MM.1S (cell line): ENCODE data around the gene MDM1.

Experiments used
- DNase-seq: peaks from one replicate; pipeline ENCODE4 v3.0.0-alpha.2; 2015
- H2AFZ ChIP-seq: fragments of 300-600 bp; sonication (generic); 2 replicates; pipeline ENCODE4 v1.6.0; 2016; ENCODE audit warnings: antibody characterized with exemption, low read length
- H3F3A ChIP-seq: fragments of 300-600 bp; sonication (generic); 2 replicates; pipeline ENCODE4 v1.6.1; 2016; ENCODE audit warnings: mild to moderate bottlenecking, antibody characterized with exemption, low read length, moderate library complexity, mixed read lengths; ENCODE audit not compliant: insufficient read depth
- H3K27ac ChIP-seq: fragments of 300-600 bp; sonication (generic); 2 replicates; pipeline ENCODE4 v1.5.1; 2016; ENCODE audit warnings: mild to moderate bottlenecking, low read length
- H3K27me3 ChIP-seq: fragments of 300-600 bp; sonication (generic); replicated peaks from 2 replicates; pipeline ENCODE4 v1.6.0; 2016; ENCODE audit warnings: low read length; ENCODE audit not compliant: insufficient read depth
- H3K36me3 ChIP-seq: fragments of 300-600 bp; sonication (generic); replicated peaks from 2 replicates; pipeline ENCODE4 v1.6.1; 2016; ENCODE audit warnings: mild to moderate bottlenecking, low read length, mixed read lengths; ENCODE audit not compliant: insufficient read depth
- H3K4me1 ChIP-seq: fragments of 300-600 bp; sonication (generic); 2 replicates; pipeline ENCODE4 v1.6.1; 2016; ENCODE audit warnings: low read length, mixed read lengths
- H3K4me2 ChIP-seq: fragments of 300-600 bp; sonication (generic); 2 replicates; pipeline ENCODE4 v1.6.0; 2016; ENCODE audit warnings: low read depth, low read length
- H3K4me3 ChIP-seq: fragments of 300-600 bp; sonication (generic); 2 replicates; pipeline ENCODE4 v1.5.1; 2016; ENCODE audit warnings: low read length, mixed read lengths
- H3K79me2 ChIP-seq: fragments of 300-600 bp; sonication (generic); 2 replicates; pipeline ENCODE4 v1.6.1; 2016; ENCODE audit warnings: mixed run types, low read length, mixed read lengths
- H3K9ac ChIP-seq: fragments of 300-600 bp; sonication (generic); 2 replicates; pipeline ENCODE4 v1.6.1; 2016; ENCODE audit warnings: low read length, mixed read lengths
- H3K9me2 ChIP-seq: fragments of 300-600 bp; sonication (generic); replicated peaks from 2 replicates; pipeline ENCODE4 v1.6.1; 2016; ENCODE audit warnings: mild to moderate bottlenecking, low read length, mixed read lengths; ENCODE audit not compliant: insufficient read depth
- H3K9me3 ChIP-seq: fragments of 300-600 bp; sonication (generic); replicated peaks from 2 replicates; pipeline ENCODE4 v1.6.1; 2016; ENCODE audit warnings: mild to moderate bottlenecking, low read length, mixed read lengths; ENCODE audit not compliant: insufficient read depth
- H4K20me1 ChIP-seq: fragments of 300-600 bp; sonication (generic); 2 replicates; pipeline ENCODE4 v1.6.1; 2016; ENCODE audit warnings: mild to moderate bottlenecking, low read length, moderate library complexity, mixed read lengths; ENCODE audit not compliant: insufficient read depth
- CTCF ChIP-seq: fragments of 300-600 bp; sonication (generic); IDR thresholded peaks from 2 replicates; pipeline ENCODE4 v1.5.1; 2016; ENCODE audit warnings: antibody characterized with exemption, low read length, mixed read lengths
- EZH2 ChIP-seq: fragments of 300-600 bp; sonication (generic); optimal IDR thresholded peaks from 2 replicates; pipeline ENCODE3; 2017; ENCODE audit warnings: low read depth, mild to moderate bottlenecking, antibody characterized with exemption, low read length, mixed read lengths
- EZH2phosphoT487 ChIP-seq: fragments of 300-600 bp; sonication (generic); IDR thresholded peaks from 2 replicates; pipeline ENCODE4 v1.6.1; 2018; ENCODE audit warnings: antibody characterized with exemption, low read length

Gene MDM1

GRCh38 chr12:68259318-68259940 lies 72.7 kb downstream of the MDM1 start:
- H3K27me3 ChIP-seq, result no peaks in the 10 kb centered on the region
- no peak for DNase-seq
- H3K9ac ChIP-seq, result no peak overlapping the region

GRCh38 chr12:68253504-68253903 lies 78.7 kb downstream of the MDM1 start, which contains the start of gene IL22:
Gene IL22, minus strand, starts transcription at chr12:68253604. Its CDS starts 156 bp downstream, at chr12:68253448.
- Histone ChIP-seq H3K4me1 (no peaks in the 10 kb centered on the region), H3K36me3 (no peaks in the 10 kb centered on the region), H3K79me2 (no peaks in the 10 kb centered on the region), H3K27me3 (no peaks in the 10 kb centered on the region), H3K27ac (no peak within 1 kb of the TSS), H3K9ac (no peak within 1 kb of the TSS), H3K4me2 (no peak within 1 kb of the TSS), H3K4me3 (no peak within 1 kb of the TSS), H3F3A (no peaks in the 10 kb centered on the region), H3K9me3 (no peaks in the 10 kb centered on the region), H3K9me2 (no peaks in the 10 kb centered on the region), H2AFZ (no peak within 1 kb of the TSS), H4K20me1 (no peaks in the 10 kb centered on the region)
- DNase-seq, result no peak
- TF ChIP-seq CTCF (no peak), EZH2 (no peak), EZH2phosphoT487 (no peak)

More at GRCh38 chr12:68259318-68259940, 72.7 kb downstream of the MDM1 start:
- TF ChIP-seq CTCF, result no peak
- TF ChIP-seq EZH2, result no peak
- no peak for TF ChIP-seq EZH2phosphoT487
- Histone ChIP-seq H3K9me3 (no peaks in the 10 kb centered on the region), H3K36me3 (no peaks in the 10 kb centered on the region), H3K4me1 (peaks cover 7% of the 10 kb centered on the region; the same call in 1 of the 2 replicates), H2AFZ (no peak overlapping the region), H3K4me2 (no peak overlapping the region), H3K27ac (no peak overlapping the region), H3K4me3 (no peak overlapping the region), H4K20me1 (no peaks in the 10 kb centered on the region), H3K79me2 (no peaks in the 10 kb centered on the region), H3K9me2 (no peaks in the 10 kb centered on the region), H3F3A (no peaks in the 10 kb centered on the region)

GRCh38 chr12:68252077-68252476 lies 80.1 kb downstream of the MDM1 start:
- Histone ChIP-seq H3K27ac (no peak overlapping the region), H3K79me2 (no peaks in the 10 kb centered on the region), H3K36me3 (no peaks in the 10 kb centered on the region), H4K20me1 (no peaks in the 10 kb centered on the region), H3F3A (no peaks in the 10 kb centered on the region), H3K4me1 (no peaks in the 10 kb centered on the region), H3K9me2 (no peaks in the 10 kb centered on the region), H3K27me3 (no peaks in the 10 kb centered on the region), H3K9ac (no peak overlapping the region), H3K9me3 (no peaks in the 10 kb centered on the region), H3K4me3 (no peak overlapping the region), H3K4me2 (no peak overlapping the region), H2AFZ (no peak overlapping the region)
- DNase-seq, result no peak
- TF ChIP-seq EZH2 (no peak), CTCF (no peak), EZH2phosphoT487 (no peak)
